Measurements from ENCODE around the gene CXorf66.
A peak's percentile ranks its signal among the peaks of the same experiment; 100 is the strongest.
"Not testable (repeated sequence)": the region's sequence is repeated elsewhere in the genome, so short reads cannot be mapped to it uniquely, and the experiment has no call there.

The CXorf66 gene

GRCh38 chrX:139929876-139930275 lies 35.4 kb downstream of the CXorf66 start:
- DNase-seq (ENCODE audit: low spot score) = no peak

- DNase-seq (ENCODE audit: low spot score) = no peak
Observed at GRCh38 chrX:139924696-139925095, 40.6 kb downstream of the CXorf66 start.

GRCh38 chrX:139924069-139924695 lies 41.1 kb downstream of the CXorf66 start:
- no peak for DNase-seq (ENCODE audit: low spot score)

- not testable (repeated sequence) for DNase-seq (ENCODE audit: low spot score)
Observed at GRCh38 chrX:139921142-139921541, 44.2 kb downstream of the CXorf66 start.

- DNase-seq (ENCODE audit: low spot score) = no peak
Observed at GRCh38 chrX:139920316-139920715, 45.0 kb downstream of the CXorf66 start.

- DNase-seq (ENCODE audit: low spot score) = no peak
Observed at GRCh38 chrX:139914421-139914820, 50.9 kb downstream of the CXorf66 start.

- DNase-seq (ENCODE audit: low spot score) = no peak
Observed at GRCh38 chrX:139909712-139910111, 55.6 kb downstream of the CXorf66 start.

GRCh38 chrX:139907078-139907477 lies 58.2 kb downstream of the CXorf66 start:
- DNase-seq (ENCODE audit: low spot score) = no peak

GRCh38 chrX:139905743-139906142 lies 59.6 kb downstream of the CXorf66 start:
- DNase-seq (ENCODE audit: low spot score) = peak; percentile 8

All from COLO829 (cell line).